ENCODE measurements around the gene IDS.
"Not testable (repeated sequence)": the region's sequence is repeated elsewhere in the genome, so short reads cannot be mapped to it uniquely, and the experiment has no call there.

Gene IDS, protein sequence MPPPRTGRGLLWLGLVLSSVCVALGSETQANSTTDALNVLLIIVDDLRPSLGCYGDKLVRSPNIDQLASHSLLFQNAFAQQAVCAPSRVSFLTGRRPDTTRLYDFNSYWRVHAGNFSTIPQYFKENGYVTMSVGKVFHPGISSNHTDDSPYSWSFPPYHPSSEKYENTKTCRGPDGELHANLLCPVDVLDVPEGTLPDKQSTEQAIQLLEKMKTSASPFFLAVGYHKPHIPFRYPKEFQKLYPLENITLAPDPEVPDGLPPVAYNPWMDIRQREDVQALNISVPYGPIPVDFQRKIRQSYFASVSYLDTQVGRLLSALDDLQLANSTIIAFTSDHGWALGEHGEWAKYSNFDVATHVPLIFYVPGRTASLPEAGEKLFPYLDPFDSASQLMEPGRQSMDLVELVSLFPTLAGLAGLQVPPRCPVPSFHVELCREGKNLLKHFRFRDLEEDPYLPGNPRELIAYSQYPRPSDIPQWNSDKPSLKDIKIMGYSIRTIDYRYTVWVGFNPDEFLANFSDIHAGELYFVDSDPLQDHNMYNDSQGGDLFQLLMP

GRCh38 chrX:149504915-149505651 lies at the start of gene IDS:
Gene IDS (minus strand): TSS chrX:149505306. CDS start chrX:149505137, 169 bp downstream.
- peak; percentile 69 for DNase-seq

DNA sequence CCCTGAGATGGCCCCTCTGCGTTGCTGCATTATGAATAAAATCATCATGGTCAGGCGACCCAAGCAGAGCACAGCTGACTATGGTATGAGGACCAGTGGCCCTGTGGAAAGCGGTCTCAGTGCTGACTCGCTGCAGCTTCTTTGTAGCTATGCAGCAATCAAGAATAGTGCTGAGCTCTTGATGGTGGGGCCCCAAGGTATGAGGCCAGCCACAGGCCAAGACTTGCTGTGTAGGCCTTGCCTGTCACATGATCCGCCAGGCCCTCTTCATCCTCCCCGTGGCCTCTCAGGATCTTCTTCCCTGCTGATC lies 46.8 kb upstream of the IDS start:
- DNase-seq, result not testable (repeated sequence)

DNA sequence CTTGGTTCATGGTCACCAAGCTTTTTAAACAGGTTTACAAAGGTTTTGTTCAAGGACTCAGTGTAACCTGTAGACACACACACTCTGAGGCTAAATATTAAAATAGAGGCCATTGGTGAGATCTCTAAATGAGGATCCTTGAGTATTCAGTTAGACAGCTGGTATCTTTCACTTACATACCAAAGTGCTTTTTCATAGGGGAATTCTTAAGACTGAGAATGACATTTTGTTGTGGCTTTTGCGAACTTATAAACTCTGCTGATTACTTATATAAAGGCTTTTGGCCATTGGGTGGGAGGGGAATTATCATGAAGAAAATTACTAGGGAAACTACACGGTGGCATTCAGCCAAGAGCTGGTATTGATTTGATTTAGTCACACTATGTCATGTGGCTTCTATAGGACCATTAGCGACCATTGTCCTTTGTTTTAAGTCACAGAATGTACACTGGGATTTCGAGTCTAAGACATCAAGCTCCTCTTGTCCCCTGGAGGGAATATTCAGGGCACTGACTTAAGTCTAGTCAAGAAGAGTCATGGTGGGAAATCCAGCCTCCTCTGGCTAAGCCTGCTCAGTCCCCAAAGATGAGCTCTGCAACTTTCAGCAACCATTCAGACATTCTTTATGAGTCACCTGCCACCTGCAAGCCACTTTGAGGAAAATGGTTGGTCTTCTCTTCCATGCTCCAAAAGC lies 46.3 kb upstream of the IDS start:
- DNase-seq, result not testable (repeated sequence)

GRCh38 chrX:149550454-149550853 lies 45.3 kb upstream of the IDS start:
- DNase-seq, result not testable (repeated sequence)

- not testable (repeated sequence) for DNase-seq
Measured at GRCh38 chrX:149549701-149550100, 44.6 kb upstream of the IDS start, which contains the start of gene HSFX3. Gene HSFX3 (minus strand): TSS chrX:149549924. CDS start chrX:149549852, 72 bp downstream.

GRCh38 chrX:149547782-149548181 lies 42.7 kb upstream of the IDS start:
- DNase-seq, result not testable (repeated sequence)

- not testable (repeated sequence) for DNase-seq
Measured at GRCh38 chrX:149546962-149547361, 41.9 kb upstream of the IDS start.

DNA sequence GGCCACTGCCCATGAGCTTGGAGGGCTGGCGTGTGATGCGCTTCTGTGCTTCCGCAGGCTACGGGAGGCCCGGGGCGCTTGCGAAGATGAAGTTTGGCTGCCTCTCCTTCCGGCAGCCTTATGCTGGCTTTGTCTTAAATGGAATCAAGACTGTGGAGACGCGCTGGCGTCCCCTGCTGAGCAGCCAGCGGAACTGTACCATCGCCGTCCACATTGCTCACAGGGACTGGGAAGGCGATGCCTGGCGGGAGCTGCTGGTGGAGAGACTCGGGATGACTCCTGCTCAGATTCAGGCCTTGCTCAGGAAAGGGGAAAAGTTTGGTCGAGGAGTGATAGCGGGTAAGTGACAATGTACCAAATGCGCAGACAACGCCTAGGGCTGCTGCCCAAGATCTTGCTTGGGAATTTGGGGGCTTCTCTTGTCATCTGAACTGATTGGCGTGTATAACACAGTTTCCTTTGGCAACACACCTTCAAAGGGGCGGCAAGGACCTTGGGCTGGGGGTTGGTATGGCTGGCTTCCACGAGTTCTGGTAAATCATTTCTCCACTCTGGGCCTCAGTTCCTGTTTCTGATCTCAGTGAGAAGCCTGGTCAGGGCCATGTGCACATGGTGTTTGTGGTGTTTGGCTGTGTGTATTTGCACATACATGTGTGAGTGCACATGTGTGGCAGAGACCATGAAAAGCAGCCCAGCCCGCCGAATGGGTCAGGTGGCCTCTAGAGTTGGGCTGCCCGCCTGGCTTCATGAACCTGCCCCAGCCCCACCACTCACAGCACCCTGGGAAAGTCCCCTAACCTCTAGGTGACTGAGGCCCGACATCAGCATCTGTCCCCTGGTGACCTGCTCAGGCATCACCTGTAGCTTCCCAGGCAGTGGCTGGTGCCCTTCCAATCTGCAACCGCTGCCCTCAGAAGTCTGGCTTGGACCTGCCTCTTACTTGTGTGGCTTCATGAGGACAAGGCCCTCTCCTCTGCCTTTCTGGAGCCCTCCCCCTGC lies 40.7 kb upstream of the IDS start:
- DNase-seq, result peak; percentile 33

DNA sequence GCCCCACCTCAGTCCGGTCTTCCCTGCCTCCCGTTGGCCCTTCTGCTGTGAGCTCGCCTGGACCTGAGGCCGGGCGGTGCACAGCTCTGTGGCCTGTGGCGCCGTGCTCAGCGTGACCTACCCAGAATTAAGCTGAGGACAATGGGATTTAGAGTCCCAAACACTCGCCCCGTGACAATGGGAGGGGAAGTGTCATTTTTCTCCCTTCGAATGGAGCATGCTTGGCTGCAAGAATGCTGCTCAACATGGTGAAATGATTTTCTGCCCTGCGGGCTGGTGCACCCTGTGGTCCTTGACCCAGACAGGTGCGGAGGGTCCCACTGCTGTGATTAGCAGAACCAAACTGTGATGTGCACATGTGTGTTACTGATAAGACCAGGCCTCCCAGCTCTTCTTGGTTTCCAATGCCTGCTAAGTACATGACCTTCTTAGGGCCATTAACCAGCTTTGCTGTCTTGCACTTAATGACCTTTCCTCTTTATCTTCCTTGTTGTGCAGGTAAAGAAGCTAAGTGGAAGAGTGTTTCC lies 36.5 kb upstream of the IDS start:
- DNase-seq, result no peak

GRCh38 chrX:149540621-149541520 lies 35.8 kb upstream of the IDS start, which contains the start of gene EOLA1:
Gene EOLA1 (plus strand): TSS chrX:149541012. CDS start chrX:149545631, 4,619 bp downstream.
- DNase-seq, result peak; percentile 90

- peak; percentile 92 for DNase-seq
Measured at GRCh38 chrX:149540131-149540620, 35.1 kb upstream of the IDS start.

DNA sequence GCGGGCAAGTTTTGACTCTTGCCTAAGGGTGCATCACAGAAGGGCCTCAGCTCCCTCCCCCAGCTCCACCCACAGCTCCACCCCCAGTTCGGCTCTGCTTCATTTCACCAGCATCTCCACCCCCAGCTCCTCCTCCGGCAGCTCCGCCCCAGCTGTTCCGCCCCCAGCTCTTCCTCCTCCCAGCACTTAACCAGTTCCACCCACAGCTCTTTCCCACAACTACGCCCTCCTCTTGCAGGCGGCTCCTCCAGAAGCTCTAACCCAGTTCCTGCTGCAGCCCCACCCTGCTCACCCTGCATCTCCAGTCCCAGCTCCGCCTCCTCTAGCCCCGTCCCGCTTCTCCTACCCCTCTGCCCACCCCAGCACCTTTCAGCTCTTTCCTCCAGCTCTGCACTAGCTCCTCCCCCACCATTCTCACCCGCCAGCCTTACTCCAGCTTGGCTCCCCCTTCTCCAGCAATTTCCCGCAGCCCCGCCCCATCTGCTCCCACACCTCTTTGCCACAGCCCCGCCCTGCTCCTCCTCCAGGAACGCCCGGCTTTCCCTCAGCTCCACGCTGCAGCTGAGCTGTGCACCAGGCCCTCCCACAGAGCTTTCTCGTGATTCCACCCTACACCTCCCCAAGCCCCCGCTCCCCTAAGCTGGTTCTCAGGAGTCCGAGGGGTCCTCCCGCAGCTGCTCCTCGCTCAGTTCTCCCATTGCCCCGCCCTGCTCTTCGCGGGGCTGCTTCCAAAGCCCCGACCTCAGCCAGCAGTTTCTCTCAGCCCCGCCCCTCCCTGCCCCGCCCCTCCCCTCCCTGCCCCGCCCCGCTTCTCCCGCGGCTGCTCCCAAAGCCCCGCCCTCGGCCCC lies 34.4 kb upstream of the IDS start:
- DNase-seq, result peak; percentile 88

- DNase-seq, result not testable (repeated sequence)
Measured at GRCh38 chrX:149537474-149537873, 32.4 kb upstream of the IDS start.

DNA sequence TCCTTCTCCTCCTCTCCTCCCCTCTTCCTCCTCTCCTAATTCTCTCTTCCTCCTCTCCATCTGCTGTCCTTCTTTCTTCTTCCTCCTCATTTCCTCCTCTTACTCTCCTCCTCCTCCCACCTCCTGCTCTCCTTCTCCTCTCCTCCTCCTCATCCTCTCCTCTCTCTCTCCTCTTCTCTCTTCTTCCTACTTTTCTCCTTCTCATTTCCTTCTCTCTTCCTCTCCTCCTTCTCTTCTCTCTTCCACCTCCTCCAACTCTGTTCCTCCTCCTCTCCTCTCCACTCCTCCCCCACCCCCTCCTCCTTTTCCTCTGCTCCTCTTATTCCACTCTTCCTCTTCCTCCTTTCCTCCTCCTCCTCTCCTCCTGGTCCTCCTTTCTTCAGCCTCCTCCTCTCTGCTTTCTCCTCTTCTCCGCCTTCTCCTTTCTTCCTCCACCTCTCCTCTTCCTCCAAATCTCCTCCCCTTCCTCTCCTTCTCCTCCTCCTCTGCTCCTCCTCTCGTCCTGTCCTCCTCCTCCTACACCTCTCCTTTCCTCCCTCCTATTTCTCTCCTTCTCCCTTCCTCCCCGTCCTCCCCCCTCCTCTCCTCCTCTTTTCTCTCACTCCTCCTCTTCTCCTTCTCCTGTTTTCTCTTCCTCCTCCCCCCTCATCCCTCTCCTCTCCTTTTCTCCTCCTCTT lies 30.0 kb upstream of the IDS start:
- DNase-seq, result not testable (repeated sequence)

DNA sequence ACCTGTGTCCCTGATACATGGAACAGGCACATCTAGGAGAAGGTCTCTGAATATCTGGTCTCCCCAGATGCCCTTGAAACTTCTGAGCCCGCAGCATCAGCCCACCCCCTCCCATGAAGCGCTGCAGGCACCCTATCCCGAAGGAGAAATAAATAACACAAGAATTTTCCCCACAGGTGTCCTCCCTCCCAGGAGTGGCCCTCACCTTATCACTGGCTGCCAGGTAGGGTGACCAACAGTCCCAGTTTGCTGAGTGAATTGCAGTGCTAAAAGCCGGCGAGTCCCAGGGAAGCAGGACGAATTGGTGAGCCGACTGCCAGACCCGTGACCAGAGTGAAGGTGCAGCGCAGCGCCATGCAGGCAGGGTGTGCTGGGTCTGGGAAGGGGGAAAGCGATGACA lies 28.9 kb upstream of the IDS start:
- not testable (repeated sequence) for DNase-seq

DNA sequence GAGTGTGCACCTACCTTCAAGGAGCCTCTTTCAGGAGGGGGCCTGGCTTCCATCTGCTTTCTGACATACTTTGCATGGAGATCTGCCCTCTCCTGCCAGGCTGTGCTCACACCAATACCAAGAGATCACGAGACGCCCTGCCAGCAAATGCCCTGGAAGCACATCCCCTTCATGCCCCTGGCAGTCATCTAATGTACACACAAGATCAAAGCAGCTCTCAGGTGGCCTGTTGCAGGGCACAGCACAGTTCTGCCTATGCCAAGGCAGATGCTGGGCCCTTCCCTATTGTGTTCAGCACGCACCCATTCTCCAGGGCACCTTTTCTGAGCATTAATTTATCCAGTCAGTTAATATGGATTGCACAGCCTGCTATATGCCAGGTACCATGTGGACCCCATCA lies 27.8 kb upstream of the IDS start:
- not testable (repeated sequence) for DNase-seq

DNA sequence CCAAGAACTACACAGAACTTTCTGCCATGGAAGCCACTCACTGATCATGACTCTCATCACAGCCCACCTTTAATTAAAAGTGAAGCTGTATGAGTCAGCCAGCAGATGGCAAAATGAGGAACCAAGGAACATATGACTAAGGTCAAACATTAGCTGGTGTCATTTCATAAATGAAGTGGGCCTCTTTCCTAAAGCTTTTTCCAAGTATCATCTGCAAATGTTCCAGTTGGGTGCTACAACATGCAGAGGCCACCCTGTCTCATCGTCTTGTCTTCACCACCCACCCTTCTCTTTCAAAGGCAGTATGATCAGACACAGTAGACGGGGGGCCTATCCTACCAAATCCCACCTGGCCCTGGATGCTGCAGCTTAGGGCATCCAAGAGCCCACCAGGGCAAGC lies 26.5 kb upstream of the IDS start:
- no peak for DNase-seq

DNA sequence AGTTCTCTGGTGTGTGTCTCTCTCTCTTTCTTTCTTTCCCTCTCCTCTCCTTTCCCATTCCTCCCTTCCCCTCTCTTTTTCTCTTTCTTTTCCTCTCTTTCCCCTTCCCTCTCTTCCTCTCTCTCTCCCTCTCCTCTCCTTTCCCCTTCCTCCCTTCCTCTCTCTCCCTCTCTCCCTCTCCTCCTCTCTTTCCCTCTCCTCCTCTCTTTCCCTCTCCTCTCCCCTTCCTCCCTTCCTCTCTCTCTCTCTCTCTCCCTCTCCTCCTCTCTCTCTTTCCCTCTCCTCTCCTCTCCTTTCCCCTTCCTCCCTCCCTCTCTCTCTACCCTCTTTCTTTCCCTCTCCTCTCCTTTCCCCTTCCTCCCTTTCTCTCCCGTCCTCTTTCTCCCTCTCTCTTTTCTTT lies 23.3 kb upstream of the IDS start:
- no peak for DNase-seq

DNA sequence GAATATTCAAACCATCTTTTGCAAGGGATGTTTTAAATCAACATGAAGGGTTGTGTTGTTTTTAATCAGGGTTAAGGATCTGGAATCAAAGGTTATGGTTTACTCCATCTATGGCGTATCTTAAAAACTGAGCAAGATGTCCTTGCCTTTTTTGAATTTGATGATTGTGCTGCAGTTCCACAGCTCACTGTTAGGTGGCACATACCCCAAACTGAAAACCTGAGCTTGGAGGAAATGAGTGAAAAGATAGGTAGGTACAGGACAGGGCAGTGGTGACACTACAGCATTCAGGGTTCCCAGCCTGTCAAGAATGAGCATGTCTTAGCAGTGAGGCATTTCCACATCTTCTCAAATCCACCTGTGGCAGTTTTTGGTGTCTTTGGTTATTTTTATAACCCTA lies 22.6 kb upstream of the IDS start:
- DNase-seq, result peak; percentile 39
